ENCODE measurements around the gene MYO3B. TPM values are rescaled to one million over a fixed set of nuclear protein-coding genes. Genes with fewer than 3 reads are reported as not detected.

MYO3B gene
- total RNA-seq, 4 donors from 2014 or later = 0.48 TPM; not detected in 3

DNA sequence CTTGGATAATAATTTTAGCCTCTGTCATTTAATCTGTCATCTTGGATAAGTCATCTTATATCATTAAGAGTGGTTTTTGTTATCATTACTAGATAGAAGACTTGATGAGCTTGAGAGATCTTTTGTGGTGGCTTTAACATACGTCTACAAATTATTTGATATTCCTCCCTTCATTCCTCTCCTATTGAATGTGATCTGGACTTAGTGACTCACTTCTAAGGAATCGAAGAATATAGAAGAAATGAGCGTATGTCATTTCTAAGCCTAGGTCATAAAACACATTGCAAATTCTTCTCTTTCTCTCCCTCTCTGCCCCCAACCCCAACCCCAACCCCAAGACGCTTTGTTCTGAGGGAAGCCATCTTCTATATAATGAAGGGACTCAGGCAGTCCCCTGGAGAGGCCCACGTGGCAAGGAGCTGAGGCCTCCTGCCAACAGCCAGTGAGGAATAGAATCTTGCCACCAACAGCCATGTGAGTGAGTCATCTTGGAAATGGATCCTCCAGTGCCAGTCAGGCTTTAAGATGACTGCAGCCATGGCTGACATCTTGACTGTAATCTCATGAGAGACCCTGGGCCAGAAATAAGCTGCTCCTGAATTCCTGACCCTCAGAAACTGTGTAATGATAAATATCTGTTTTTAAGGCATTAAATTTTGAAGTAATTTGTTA, 315.6 kb downstream of the MYO3B start:
- in situ Hi-C loops (cut with MboI; ENCODE audit: low pct_ligation_motif_present in 1 of 4, low pct_unique_long_range_greater_than_20kb in 1 of 4, low sequenced_read_pairs in 3 of 4) = no loop called here
- Histone ChIP-seq H3K9me3 (no peaks in the 10 kb centered on the region), H3K27me3 (no peaks in the 10 kb centered on the region), H3K36me3 (no peaks in the 10 kb centered on the region), H3K4me1 (no peaks in the 10 kb centered on the region), H3K27ac (no peak overlapping the region), H3K4me3 (no peak overlapping the region)
- no peak for DNase-seq
- TF ChIP-seq EP300 (IDR thresholded peaks at IDR 0.05; ENCODE audit: low read depth) (no peak), POLR2A (IDR thresholded peaks at IDR 0.05) (no peak), POLR2AphosphoS5 (IDR thresholded peaks at IDR 0.05) (no peak)
- TF ChIP-seq, protein P1, sequence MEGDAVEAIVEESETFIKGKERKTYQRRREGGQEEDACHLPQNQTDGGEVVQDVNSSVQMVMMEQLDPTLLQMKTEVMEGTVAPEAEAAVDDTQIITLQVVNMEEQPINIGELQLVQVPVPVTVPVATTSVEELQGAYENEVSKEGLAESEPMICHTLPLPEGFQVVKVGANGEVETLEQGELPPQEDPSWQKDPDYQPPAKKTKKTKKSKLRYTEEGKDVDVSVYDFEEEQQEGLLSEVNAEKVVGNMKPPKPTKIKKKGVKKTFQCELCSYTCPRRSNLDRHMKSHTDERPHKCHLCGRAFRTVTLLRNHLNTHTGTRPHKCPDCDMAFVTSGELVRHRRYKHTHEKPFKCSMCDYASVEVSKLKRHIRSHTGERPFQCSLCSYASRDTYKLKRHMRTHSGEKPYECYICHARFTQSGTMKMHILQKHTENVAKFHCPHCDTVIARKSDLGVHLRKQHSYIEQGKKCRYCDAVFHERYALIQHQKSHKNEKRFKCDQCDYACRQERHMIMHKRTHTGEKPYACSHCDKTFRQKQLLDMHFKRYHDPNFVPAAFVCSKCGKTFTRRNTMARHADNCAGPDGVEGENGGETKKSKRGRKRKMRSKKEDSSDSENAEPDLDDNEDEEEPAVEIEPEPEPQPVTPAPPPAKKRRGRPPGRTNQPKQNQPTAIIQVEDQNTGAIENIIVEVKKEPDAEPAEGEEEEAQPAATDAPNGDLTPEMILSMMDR (IDR thresholded peaks at IDR 0.05) = no peak
- intact Hi-C loops (cut with DNase I; ENCODE audit: low total_unique reads) = no loop called here
- WGBS, 2 donors (ENCODE audit: low coverage in 1 of 2) = 84 to 93% methylated on average over 3 to 5 of the region's 5 CpGs

DNA sequence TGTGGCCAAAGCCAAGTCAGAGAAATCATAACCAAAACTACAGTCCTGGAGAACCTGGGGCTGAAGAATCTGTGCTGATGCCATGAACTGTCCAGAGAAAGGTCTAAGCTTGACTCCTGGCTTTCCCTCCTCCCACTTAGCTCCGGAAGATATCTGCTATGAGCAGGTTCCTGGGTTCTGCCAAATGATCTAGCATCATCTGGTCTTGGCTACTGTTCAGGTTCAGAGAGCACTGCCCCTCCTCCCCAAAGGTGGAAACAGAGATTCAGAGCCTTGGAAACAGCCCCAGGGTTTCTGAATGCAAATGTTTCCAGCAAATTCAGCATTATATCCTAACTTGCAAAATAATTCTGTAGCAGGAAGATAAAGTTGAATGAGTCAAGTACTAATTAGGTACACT, 317.9 kb downstream of the MYO3B start:
- in situ Hi-C loops (cut with MboI; ENCODE audit: low pct_ligation_motif_present in 1 of 4, low pct_unique_long_range_greater_than_20kb in 1 of 4, low sequenced_read_pairs in 3 of 4) = no loop called here

DNA sequence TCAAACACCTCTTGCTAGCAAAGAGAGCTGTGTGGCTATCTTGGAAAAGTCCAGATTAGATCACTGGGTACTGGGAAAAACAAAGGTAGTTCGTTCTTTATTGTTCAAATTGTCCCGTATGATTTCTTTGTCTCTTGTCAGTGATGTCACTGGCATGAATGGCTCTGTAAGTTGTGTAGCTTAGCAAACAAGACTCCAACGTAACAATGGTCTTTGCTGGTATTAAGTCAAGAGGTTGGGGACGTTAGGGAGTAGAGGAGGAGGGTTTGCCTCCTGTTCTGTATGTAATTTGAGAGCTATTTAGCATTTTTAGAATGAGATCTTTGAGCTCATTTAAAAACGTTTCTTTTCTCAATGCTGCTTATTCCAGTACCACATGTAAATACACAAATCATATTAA, 320.7 kb downstream of the MYO3B start:
- in situ Hi-C loops (cut with MboI; ENCODE audit: low pct_ligation_motif_present in 1 of 4, low pct_unique_long_range_greater_than_20kb in 1 of 4, low sequenced_read_pairs in 3 of 4) (no loop called here), intact Hi-C loops (cut with DNase I; ENCODE audit: low total_unique reads) (no loop called here)
- no peaks in the 10 kb centered on the region for H3K36me3 ChIP-seq
- no peaks in the 10 kb centered on the region for H3K27me3 ChIP-seq
- H3K9me3 ChIP-seq = no peaks in the 10 kb centered on the region
- H3K4me3 ChIP-seq = no peak overlapping the region
- no peak for DNase-seq
- no peak overlapping the region for H3K27ac ChIP-seq
- peaks cover 0 to 12% (median 0%) of the 10 kb centered on the region in 4 donors for H3K4me1 ChIP-seq
- WGBS, 2 donors (ENCODE audit: low coverage in 1 of 2) = 31 to 43% methylated on average over 4 to 5 of the region's 5 CpGs
- TF ChIP-seq EP300 (IDR thresholded peaks at IDR 0.05; ENCODE audit: low read depth) (no peak), POLR2A (IDR thresholded peaks at IDR 0.05) (no peak), POLR2AphosphoS5 (IDR thresholded peaks at IDR 0.05) (no peak)
- TF ChIP-seq, protein P1 (IDR thresholded peaks at IDR 0.05) = no peak

More for the DNA sequence above, 317.9 kb downstream of the MYO3B start:
- TF ChIP-seq, protein P1 (IDR thresholded peaks at IDR 0.05) = no peak
- TF ChIP-seq POLR2A (IDR thresholded peaks at IDR 0.05) = no peak
- no peak for TF ChIP-seq EP300 (IDR thresholded peaks at IDR 0.05; ENCODE audit: low read depth)
- TF ChIP-seq POLR2AphosphoS5 (IDR thresholded peaks at IDR 0.05) = no peak
- Histone ChIP-seq H3K9me3 (no peaks in the 10 kb centered on the region), H3K36me3 (no peaks in the 10 kb centered on the region), H3K27ac (no peak overlapping the region), H3K4me3 (no peak overlapping the region), H3K4me1 (peaks cover 0 to 12% (median 0%) of the 10 kb centered on the region in 4 donors), H3K27me3 (no peaks in the 10 kb centered on the region)
- WGBS, 2 donors (ENCODE audit: low coverage in 1 of 2) = 67% methylated on average over 1 of the region's 1 CpG; no CpG with 5 or more reads in 1 of the 2 donors
- intact Hi-C loops (cut with DNase I; ENCODE audit: low total_unique reads) = no loop called here
- DNase-seq = no peak

DNA sequence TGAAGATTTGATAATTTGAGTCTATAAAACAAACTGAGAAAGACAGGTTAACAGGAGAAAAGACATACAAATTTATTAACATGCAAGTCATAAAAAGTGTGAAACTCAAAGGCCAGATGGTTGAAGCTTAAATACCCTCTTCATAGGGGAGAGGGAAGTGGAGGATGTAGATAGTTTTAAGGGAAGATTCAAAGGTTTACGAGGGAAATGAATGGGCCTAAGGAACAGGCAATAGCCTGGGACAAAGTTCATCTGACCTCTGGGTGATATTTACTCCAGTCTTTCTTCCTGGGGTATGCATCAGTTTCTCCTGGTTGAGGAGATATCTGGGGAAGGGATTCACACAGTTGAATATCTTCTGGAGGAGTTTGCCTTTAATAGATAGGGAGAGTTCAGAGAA, 322.2 kb downstream of the MYO3B start:
- in situ Hi-C loops (cut with MboI; ENCODE audit: low pct_ligation_motif_present in 1 of 4, low pct_unique_long_range_greater_than_20kb in 1 of 4, low sequenced_read_pairs in 3 of 4) = no loop called here
- no peak for DNase-seq
- no peak for TF ChIP-seq POLR2AphosphoS5 (IDR thresholded peaks at IDR 0.05)
- TF ChIP-seq EP300 (IDR thresholded peaks at IDR 0.05; ENCODE audit: low read depth) = no peak
- no peak for TF ChIP-seq POLR2A (IDR thresholded peaks at IDR 0.05)
- TF ChIP-seq, protein P1 (IDR thresholded peaks at IDR 0.05) = no peak
- Histone ChIP-seq H3K27me3 (no peaks in the 10 kb centered on the region), H3K9me3 (no peaks in the 10 kb centered on the region), H3K4me3 (no peak overlapping the region), H3K36me3 (no peaks in the 10 kb centered on the region), H3K27ac (peak overlapping the region in 1 of 4 donors; percentile 14), H3K4me1 (peaks cover 0 to 12% (median 0%) of the 10 kb centered on the region in 4 donors)
- intact Hi-C loops (cut with DNase I; ENCODE audit: low total_unique reads) = loop anchor here (10.0 kb wide), 1 partner anchor 215 kb away; the partner anchor contains the start of gene SP5
- 55 to 60% methylated on average over 1 of the region's 1 CpG for WGBS, 2 donors (ENCODE audit: low coverage in 1 of 2)
